ENCODE measurements around the gene CD302. TPM values are rescaled to one million over a fixed set of nuclear protein-coding genes. Genes with fewer than 3 reads are reported as not detected.

The CD302 gene
- total RNA-seq, 2 experiments from 2014 or later = 0.08 to 0.23 TPM

- ChIA-PET CTCF (interaction anchor here (0.9 to 2.1 kb wide), 4 partner anchors 11 to 906 kb away, joined by 3 to 6 read pairs (median 3); no protein-coding TSS in a partner anchor), POLR2A (interaction anchor here (1.2 kb wide), 1 partner anchor 96 kb away, joined by 3 read pairs; the partner anchor contains the start of gene MARCHF7)
- H3K27ac Mint-ChIP-seq = no peak overlapping the region
- H3K36me3 Mint-ChIP-seq (ENCODE audit: low read depth) = peaks cover 5% of the 10 kb centered on the region
- no peaks in the 10 kb centered on the region for H3K4me1 Mint-ChIP-seq (ENCODE audit: low read depth)
- H3K4me3 Mint-ChIP-seq = no peak overlapping the region
- DNase-seq = no peak
- no peak for ATAC-seq
- H3K9me3 Mint-ChIP-seq (ENCODE audit: insufficient read depth) = no peaks in the 10 kb centered on the region
- no peaks in the 10 kb centered on the region for H3K27me3 Mint-ChIP-seq (ENCODE audit: low read depth)
Observed at GRCh38 chr2:159808032-159808425, 10.0 kb upstream of the CD302 start.

- no peaks in the 10 kb centered on the region for H3K27me3 Mint-ChIP-seq (ENCODE audit: low read depth)
- POLR2A ChIA-PET = interaction anchor here (1.2 kb wide), 1 partner anchor 95 kb away, joined by 3 read pairs; the partner anchor contains the start of gene MARCHF7
Observed at GRCh38 chr2:159807183-159808031, 9.4 kb upstream of the CD302 start.

GRCh38 chr2:159804941-159805340 lies 6.9 kb upstream of the CD302 start:
- peaks cover 5% of the 10 kb centered on the region for H3K36me3 Mint-ChIP-seq (ENCODE audit: low read depth)
- CTCF ChIA-PET = no interaction called here
- H3K9me3 Mint-ChIP-seq (ENCODE audit: insufficient read depth) = no peaks in the 10 kb centered on the region
- H3K27me3 Mint-ChIP-seq (ENCODE audit: low read depth) = peaks cover 3% of the 10 kb centered on the region
- no peak overlapping the region for H3K27ac Mint-ChIP-seq
- no peak overlapping the region for H3K4me3 Mint-ChIP-seq
- DNase-seq (no peak), ATAC-seq (no peak)
- POLR2A ChIA-PET = no interaction called here
- H3K4me1 Mint-ChIP-seq (ENCODE audit: low read depth) = peaks cover 6% of the 10 kb centered on the region

More at GRCh38 chr2:159807183-159808031, 9.4 kb upstream of the CD302 start:
- no peaks in the 10 kb centered on the region for H3K4me1 Mint-ChIP-seq (ENCODE audit: low read depth)
- no peak for DNase-seq
- H3K27ac Mint-ChIP-seq = no peak overlapping the region
- H3K36me3 Mint-ChIP-seq (ENCODE audit: low read depth) = peaks cover 5% of the 10 kb centered on the region
- CTCF ChIA-PET = interaction anchor here (0.9 to 2.1 kb wide), 6 partner anchors 11 to 905 kb away, joined by 3 to 6 read pairs (median 3); no protein-coding TSS in a partner anchor
- ATAC-seq = no peak
- H3K4me3 Mint-ChIP-seq = no peak overlapping the region
- H3K9me3 Mint-ChIP-seq (ENCODE audit: insufficient read depth) = no peaks in the 10 kb centered on the region

DNA sequence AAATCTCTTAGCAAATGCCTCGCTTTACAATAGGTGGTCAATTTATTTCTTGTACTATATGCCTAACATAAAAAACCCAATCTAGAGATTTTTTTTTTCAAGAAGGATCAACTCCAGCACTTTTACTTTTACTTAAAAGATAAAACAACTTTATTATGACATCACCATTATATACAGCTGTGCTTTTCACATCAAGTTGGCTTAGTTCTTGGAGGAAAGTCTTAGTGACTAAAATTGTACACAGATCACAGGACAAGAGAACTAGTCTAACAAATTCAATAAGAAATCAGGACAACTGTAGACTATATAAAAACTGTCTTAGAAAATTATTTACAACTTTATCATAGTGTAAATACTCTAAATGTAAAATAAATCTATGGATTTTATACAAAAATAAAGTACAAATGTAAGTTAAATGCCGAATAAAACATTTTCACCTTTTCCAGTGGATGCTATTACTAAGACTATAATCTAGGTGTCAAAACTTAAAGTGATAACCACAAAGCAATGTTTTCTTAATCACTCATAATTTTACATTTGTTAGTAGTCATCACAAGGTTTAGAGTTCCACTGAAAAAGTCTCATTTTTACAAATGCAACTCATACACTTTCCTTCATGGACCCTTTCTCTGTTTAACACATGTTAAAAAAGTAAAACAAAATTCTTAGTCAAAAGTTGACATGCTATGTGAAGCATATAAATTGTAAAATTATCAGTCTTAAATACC lies 5.4 kb upstream of the CD302 start:
- DNase-seq = no peak
- Mint-ChIP-seq H3K4me3 (no peak overlapping the region), H3K27me3 (ENCODE audit: low read depth) (peaks cover 17% of the 10 kb centered on the region), H3K4me1 (ENCODE audit: low read depth) (peaks cover 11% of the 10 kb centered on the region), H3K27ac (no peak overlapping the region), H3K36me3 (ENCODE audit: low read depth) (peaks cover 8% of the 10 kb centered on the region), H3K9me3 (ENCODE audit: insufficient read depth) (no peaks in the 10 kb centered on the region)
- CTCF ChIA-PET = no interaction called here
- POLR2A ChIA-PET = no interaction called here
- no peak for ATAC-seq

GRCh38 chr2:159802673-159803072 lies 4.7 kb upstream of the CD302 start:
- Mint-ChIP-seq H3K4me1 (ENCODE audit: low read depth) (peaks cover 13% of the 10 kb centered on the region), H3K27ac (no peak overlapping the region), H3K36me3 (ENCODE audit: low read depth) (peaks cover 8% of the 10 kb centered on the region), H3K9me3 (ENCODE audit: insufficient read depth) (no peaks in the 10 kb centered on the region), H3K4me3 (no peak overlapping the region), H3K27me3 (ENCODE audit: low read depth) (peaks cover 22% of the 10 kb centered on the region)
- ATAC-seq = no peak
- ChIA-PET POLR2A (no interaction called here), CTCF (no interaction called here)
- DNase-seq = no peak

GRCh38 chr2:159799833-159800232 lies 1.8 kb upstream of the CD302 start:
- no peak overlapping the region for H3K27ac Mint-ChIP-seq
- no peaks in the 10 kb centered on the region for H3K9me3 Mint-ChIP-seq (ENCODE audit: insufficient read depth)
- H3K36me3 Mint-ChIP-seq (ENCODE audit: low read depth) = peaks cover 3% of the 10 kb centered on the region
- no peak overlapping the region for H3K4me3 Mint-ChIP-seq
- H3K27me3 Mint-ChIP-seq (ENCODE audit: low read depth) = peaks cover 46% of the 10 kb centered on the region
- CTCF ChIA-PET = no interaction called here
- POLR2A ChIA-PET = no interaction called here
- no peak for ATAC-seq
- H3K4me1 Mint-ChIP-seq (ENCODE audit: low read depth) = peaks cover 18% of the 10 kb centered on the region
- DNase-seq = no peak

DNA sequence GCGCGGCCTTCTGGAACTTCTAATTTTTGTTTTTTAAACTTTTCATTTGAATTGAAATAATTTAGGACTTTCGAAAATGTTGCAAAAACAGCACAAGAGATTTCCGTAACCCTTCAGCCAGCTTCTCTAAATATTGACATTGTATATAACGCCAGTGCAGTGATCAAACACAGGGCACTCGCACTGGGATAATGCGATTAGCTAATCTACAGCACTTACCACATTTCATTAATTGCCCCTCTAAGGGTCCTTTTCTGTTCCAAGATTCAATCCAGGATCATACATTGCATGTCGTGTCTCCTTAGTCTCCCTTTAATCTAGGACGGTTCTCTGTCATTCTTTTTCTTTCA lies 343 bp upstream of the CD302 start:
- Mint-ChIP-seq H3K4me1 (ENCODE audit: low read depth) (peaks cover 18% of the 10 kb centered on the region), H3K36me3 (ENCODE audit: low read depth) (peaks cover 3% of the 10 kb centered on the region), H3K9me3 (ENCODE audit: insufficient read depth) (no peaks in the 10 kb centered on the region), H3K27me3 (ENCODE audit: low read depth) (peaks cover 46% of the 10 kb centered on the region), H3K27ac (no peak overlapping the region), H3K4me3 (peak overlapping the region; percentile 35)
- CTCF ChIA-PET = no interaction called here
- no peak for ATAC-seq
- no peak for DNase-seq
- POLR2A ChIA-PET = no interaction called here

DNA sequence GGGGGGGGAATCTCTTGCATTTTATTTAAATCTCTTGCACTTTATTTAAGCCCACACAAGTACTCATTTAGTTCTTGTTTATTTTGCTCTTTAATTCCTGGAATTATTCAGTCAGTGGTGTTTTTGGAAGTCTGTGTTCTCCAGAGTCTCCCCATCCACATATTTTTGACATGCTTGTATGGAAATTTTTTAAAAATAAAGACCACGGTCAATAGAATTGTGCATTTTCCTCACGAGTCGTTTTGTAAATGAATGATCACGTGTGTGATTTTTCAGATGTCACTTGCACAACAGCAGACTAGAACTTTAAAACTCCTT lies 824 bp downstream of the CD302 start:
- Mint-ChIP-seq H3K4me1 (ENCODE audit: low read depth) (peaks cover 18% of the 10 kb centered on the region), H3K27me3 (ENCODE audit: low read depth) (peaks cover 46% of the 10 kb centered on the region), H3K4me3 (peak overlapping the region; percentile 62), H3K9me3 (ENCODE audit: insufficient read depth) (no peaks in the 10 kb centered on the region), H3K27ac (peak overlapping the region; percentile 6), H3K36me3 (ENCODE audit: low read depth) (peaks cover 3% of the 10 kb centered on the region)
- ChIA-PET CTCF (interaction anchor here (2.0 kb wide), 1 partner anchor 12 kb away, joined by 6 read pairs; no protein-coding TSS in a partner anchor), POLR2A (interaction anchor here (0.5 kb wide), 1 partner anchor 8 kb away, joined by 3 read pairs; no protein-coding TSS in a partner anchor)
- ATAC-seq = no peak
- DNase-seq = no peak

DNA sequence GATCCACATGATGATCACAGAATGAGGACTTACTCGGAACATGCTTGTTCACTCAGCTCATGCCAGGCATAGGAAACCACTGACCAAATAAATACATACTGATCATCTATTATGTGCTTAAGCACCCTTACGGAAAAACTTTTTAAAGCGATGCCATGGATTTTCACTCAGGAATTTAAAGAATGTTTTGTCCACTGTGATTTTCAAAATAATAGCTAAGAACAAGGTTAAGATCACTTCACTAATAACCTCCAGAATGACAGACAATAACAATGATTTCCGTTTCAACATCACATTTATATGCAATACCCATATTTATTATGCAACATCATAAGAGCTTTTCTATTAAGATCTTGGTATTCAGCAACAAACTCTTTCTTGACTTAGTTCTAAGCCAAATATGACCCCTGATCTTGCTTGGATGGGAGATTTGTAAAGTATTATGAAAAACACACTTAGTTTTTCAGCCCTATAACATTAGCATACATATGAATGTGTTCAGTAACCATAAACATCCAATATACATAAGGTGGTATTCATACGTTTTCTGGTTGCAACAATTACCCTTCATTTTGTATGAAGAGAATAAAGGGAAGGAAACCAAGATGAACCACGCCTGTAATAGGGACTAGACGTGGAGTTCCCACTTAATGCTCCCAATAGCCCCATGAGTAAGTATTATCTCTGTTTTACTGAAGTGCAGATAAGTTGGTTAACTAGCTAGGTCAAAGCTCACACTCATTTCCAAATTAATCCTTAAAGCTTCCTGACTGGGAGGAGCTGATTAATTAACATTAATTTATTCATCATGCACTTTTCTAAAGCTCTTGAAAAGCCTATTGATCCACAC lies 1.9 kb downstream of the CD302 start:
- H3K4me3 Mint-ChIP-seq = no peak overlapping the region
- CTCF ChIA-PET = interaction anchor here (1.5 to 2.0 kb wide), 2 partner anchors 11 to 13 kb away, joined by 3 to 6 read pairs; no protein-coding TSS in a partner anchor
- H3K27me3 Mint-ChIP-seq (ENCODE audit: low read depth) = peaks cover 46% of the 10 kb centered on the region
- peaks cover 14% of the 10 kb centered on the region for H3K4me1 Mint-ChIP-seq (ENCODE audit: low read depth)
- POLR2A ChIA-PET = no interaction called here
- H3K36me3 Mint-ChIP-seq (ENCODE audit: low read depth) = peaks cover 3% of the 10 kb centered on the region
- H3K9me3 Mint-ChIP-seq (ENCODE audit: insufficient read depth) = no peaks in the 10 kb centered on the region
- DNase-seq (no peak), ATAC-seq (no peak)
- H3K27ac Mint-ChIP-seq = no peak overlapping the region

DNA sequence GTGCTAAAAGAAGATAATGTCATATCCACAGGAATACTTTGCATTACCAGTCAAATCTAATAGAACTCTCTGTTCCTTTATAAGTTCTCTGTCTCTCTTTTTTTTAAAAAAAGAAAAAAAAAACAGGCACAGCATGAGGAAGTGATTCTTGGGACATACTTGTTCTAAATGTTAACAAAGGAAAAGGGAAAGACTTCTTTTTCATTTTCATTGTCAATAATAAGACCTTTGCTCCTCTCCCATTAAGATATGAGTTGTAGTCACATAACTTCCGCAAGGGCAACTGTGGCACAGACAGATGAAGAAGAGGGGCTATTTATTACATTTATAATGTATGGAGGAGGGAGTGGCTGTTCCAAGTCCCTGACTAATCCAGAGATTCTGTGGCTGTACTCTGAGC lies 4.7 kb downstream of the CD302 start:
- Mint-ChIP-seq H3K9me3 (ENCODE audit: insufficient read depth) (no peaks in the 10 kb centered on the region), H3K27me3 (ENCODE audit: low read depth) (peaks cover 30% of the 10 kb centered on the region), H3K36me3 (ENCODE audit: low read depth) (no peaks in the 10 kb centered on the region), H3K4me1 (ENCODE audit: low read depth) (peaks cover 6% of the 10 kb centered on the region), H3K27ac (no peak overlapping the region), H3K4me3 (no peak overlapping the region)
- POLR2A ChIA-PET = no interaction called here
- DNase-seq (no peak), ATAC-seq (no peak)
- CTCF ChIA-PET = no interaction called here

- CTCF ChIA-PET = no interaction called here
Observed at GRCh38 chr2:159792599-159792998, 5.4 kb downstream of the CD302 start.

More at GRCh38 chr2:159792599-159792998, 5.4 kb downstream of the CD302 start:
- H3K27me3 Mint-ChIP-seq (ENCODE audit: low read depth) = peaks cover 26% of the 10 kb centered on the region
- peaks cover 4% of the 10 kb centered on the region for H3K4me1 Mint-ChIP-seq (ENCODE audit: low read depth)
- POLR2A ChIA-PET = no interaction called here
- H3K36me3 Mint-ChIP-seq (ENCODE audit: low read depth) = no peaks in the 10 kb centered on the region
- DNase-seq (no peak), ATAC-seq (no peak)
- no peak overlapping the region for H3K4me3 Mint-ChIP-seq
- no peak overlapping the region for H3K27ac Mint-ChIP-seq
- no peaks in the 10 kb centered on the region for H3K9me3 Mint-ChIP-seq (ENCODE audit: insufficient read depth)

Measured in activated CD8-positive, alpha-beta T cell treated with anti-CD3 and anti-CD28 coated beads, Interleukin-2, amount 10 ng/mL, durations not matched to agents 7 days and 5 days (primary cell).